OCI-LY1 (cell line): ENCODE measurements around the gene SLX4IP.

ENCODE experiments used
- H2AFZ ChIP-seq: fragments of 200-600 bp; sonication (generic), shearing (Covaris generic); 2 replicates; pipeline ENCODE4 v1.6.0; 2014; ENCODE audit warnings: antibody characterized with exemption, mild to moderate bottlenecking, low read length
- H3F3A ChIP-seq: fragments of 200-600 bp; sonication (generic), shearing (Covaris generic); 2 replicates; pipeline ENCODE4 v1.6.0; 2014; ENCODE audit warnings: mild to moderate bottlenecking, antibody characterized with exemption, low read length, moderate library complexity; ENCODE audit not compliant: insufficient read depth
- H3K27ac ChIP-seq: fragments of 200-600 bp; sonication (generic); 2 replicates; pipeline ENCODE4 v1.5.1; 2014; ENCODE audit warnings: low read length, mixed run types, mild to moderate bottlenecking, low read depth; ENCODE audit not compliant: poor library complexity, severe bottlenecking
- H3K27me3 ChIP-seq: fragments of 200-600 bp; sonication (generic); 2 replicates; pipeline ENCODE4 v1.6.0; 2014; ENCODE audit warnings: antibody characterized with exemption, mild to moderate bottlenecking, low read length, moderate library complexity; ENCODE audit not compliant: insufficient read depth
- H3K36me3 ChIP-seq: fragments of 200-600 bp; sonication (generic); 2 replicates; pipeline ENCODE4 v1.6.1; 2014; ENCODE audit warnings: mild to moderate bottlenecking, antibody characterized with exemption, low read length, moderate library complexity, mixed read lengths; ENCODE audit not compliant: insufficient read depth
- H3K4me1 ChIP-seq: fragments of 200-600 bp; sonication (generic); 2 replicates; pipeline ENCODE4 v1.5.1; 2014; ENCODE audit warnings: mild to moderate bottlenecking, low read length, moderate library complexity; ENCODE audit not compliant: insufficient read depth, severe bottlenecking
- H3K4me2 ChIP-seq: fragments of 200-600 bp; sonication (generic), shearing (Covaris generic); 2 replicates; pipeline ENCODE4 v1.6.1; 2014; ENCODE audit warnings: low read length
- H3K4me3 ChIP-seq: fragments of 200-600 bp; sonication (generic); 2 replicates; pipeline ENCODE4 v1.5.1; 2014; ENCODE audit warnings: low read length, low read depth, mild to moderate bottlenecking, mixed read lengths; ENCODE audit not compliant: poor library complexity, severe bottlenecking
- H3K79me2 ChIP-seq: fragments of 200-600 bp; shearing (Covaris generic); 2 replicates; pipeline ENCODE4 v1.6.1; 2016; ENCODE audit warnings: mixed run types, low read length, mixed read lengths; ENCODE audit not compliant: insufficient read depth
- H3K9ac ChIP-seq: fragments of 200-600 bp; sonication (generic), shearing (Covaris generic); 2 replicates; pipeline ENCODE4 v1.6.1; 2014; ENCODE audit warnings: mild to moderate bottlenecking, low read length, mixed read lengths
- H3K9me2 ChIP-seq: fragments of 200-600 bp; sonication (generic), shearing (Covaris generic); 2 replicates; pipeline ENCODE4 v1.6.1; 2014; ENCODE audit warnings: low read depth, mild to moderate bottlenecking, low read length, mixed read lengths
- H3K9me3 ChIP-seq: fragments of 200-600 bp; shearing (Covaris generic); 2 replicates; pipeline ENCODE4 v1.6.1; 2014; ENCODE audit warnings: low read length, mixed read lengths
- H4K20me1 ChIP-seq: fragments of 200-600 bp; sonication (generic), shearing (Covaris generic); 2 replicates; pipeline ENCODE4 v1.6.0; 2016; ENCODE audit warnings: mild to moderate bottlenecking, low read length; ENCODE audit not compliant: insufficient read depth
- CTCF ChIP-seq: fragments of 200-600 bp; sonication (generic), shearing (Covaris generic); IDR thresholded peaks from 2 replicates; pipeline ENCODE4 v1.5.1; 2017; ENCODE audit warnings: mild to moderate bottlenecking, antibody characterized with exemption, low read length, moderate library complexity, mixed read lengths
- EZH2 ChIP-seq: fragments of 200-600 bp; sonication (generic), shearing (Covaris generic); IDR thresholded peaks from 2 replicates; pipeline ENCODE4 v1.8.0; 2017; ENCODE audit warnings: borderline replicate concordance, mixed run types, mild to moderate bottlenecking, antibody characterized with exemption, low read length, moderate library complexity, mixed read lengths

Gene SLX4IP

GRCh38 chr20:10521836-10522235 is 86.7 kb downstream of the SLX4IP start:
- Histone ChIP-seq H4K20me1 (no peaks in the 10 kb centered on the region), H3K9ac (no peak overlapping the region), H3K36me3 (no peaks in the 10 kb centered on the region), H3K79me2 (no peaks in the 10 kb centered on the region), H3F3A (no peaks in the 10 kb centered on the region), H3K27ac (no peak overlapping the region), H3K4me1 (no peaks in the 10 kb centered on the region), H3K27me3 (no peaks in the 10 kb centered on the region), H2AFZ (no peak overlapping the region), H3K9me2 (no peaks in the 10 kb centered on the region), H3K9me3 (no peaks in the 10 kb centered on the region), H3K4me3 (no peak overlapping the region), H3K4me2 (no peak overlapping the region)
- TF ChIP-seq CTCF (no peak), EZH2 (no peak)

- Histone ChIP-seq H3K4me1 (no peaks in the 10 kb centered on the region), H3K9ac (no peak overlapping the region), H3F3A (no peaks in the 10 kb centered on the region), H3K9me3 (no peaks in the 10 kb centered on the region), H3K4me3 (no peak overlapping the region), H3K27me3 (no peaks in the 10 kb centered on the region), H3K36me3 (no peaks in the 10 kb centered on the region), H3K4me2 (no peak overlapping the region), H3K9me2 (no peaks in the 10 kb centered on the region), H3K79me2 (no peaks in the 10 kb centered on the region), H2AFZ (no peak overlapping the region), H3K27ac (no peak overlapping the region), H4K20me1 (no peaks in the 10 kb centered on the region)
- TF ChIP-seq CTCF (no peak), EZH2 (no peak)
Observed at GRCh38 chr20:10522328-10522727, 87.2 kb downstream of the SLX4IP start.

GRCh38 chr20:10523443-10523842 is 88.3 kb downstream of the SLX4IP start:
- Histone ChIP-seq H2AFZ (no peak overlapping the region), H3K79me2 (no peaks in the 10 kb centered on the region), H3F3A (no peaks in the 10 kb centered on the region), H3K4me2 (no peak overlapping the region), H3K36me3 (no peaks in the 10 kb centered on the region), H3K4me1 (no peaks in the 10 kb centered on the region), H4K20me1 (no peaks in the 10 kb centered on the region), H3K9me3 (no peaks in the 10 kb centered on the region), H3K9me2 (no peaks in the 10 kb centered on the region), H3K27me3 (no peaks in the 10 kb centered on the region), H3K27ac (no peak overlapping the region), H3K4me3 (no peak overlapping the region), H3K9ac (no peak overlapping the region)
- TF ChIP-seq CTCF, result no peak
- no peak for TF ChIP-seq EZH2
